NCI-H774 (cell line): ENCODE data around the gene SYNJ1.
A peak's percentile ranks its signal among the peaks of the same experiment; 100 is the strongest.
"Not testable (repeated sequence)": the region's sequence is repeated elsewhere in the genome, so short reads cannot be mapped to it uniquely, and the experiment has no call there.

ENCODE experiments used
- DNase-seq: peaks from one replicate; lab custom pipeline; 2025; lab: John Stamatoyannopoulos, UW

Gene SYNJ1

GRCh38 chr21:32727687-32728455 is at the start of gene SYNJ1:
Gene SYNJ1 (minus strand): TSS chr21:32728013. CDS start chr21:32726895, 1,118 bp downstream.
- DNase-seq: peak; percentile 91

- DNase-seq: no peak
These were observed 49.5 kb upstream of the SYNJ1 start for GRCh38 chr21:32777269-32777668.

GRCh38 chr21:32776743-32777142 is 48.9 kb upstream of the SYNJ1 start:
- DNase-seq: no peak

GRCh38 chr21:32773048-32773344 is 45.2 kb upstream of the SYNJ1 start:
- not testable (repeated sequence) for DNase-seq

- DNase-seq: no peak
These were observed 44.7 kb upstream of the SYNJ1 start for GRCh38 chr21:32772281-32773047.

GRCh38 chr21:32770871-32771523 is 43.2 kb upstream of the SYNJ1 start:
- DNase-seq: peak; percentile 26

GRCh38 chr21:32768530-32768929 is 40.7 kb upstream of the SYNJ1 start:
- DNase-seq: no peak

- no peak for DNase-seq
These were observed 37.2 kb upstream of the SYNJ1 start for GRCh38 chr21:32765058-32765457.

GRCh38 chr21:32764186-32764585 is 36.4 kb upstream of the SYNJ1 start:
- DNase-seq: no peak

GRCh38 chr21:32757804-32758203 is 30.0 kb upstream of the SYNJ1 start:
- no peak for DNase-seq

GRCh38 chr21:32756096-32756495 is 28.3 kb upstream of the SYNJ1 start:
- DNase-seq: no peak

- no peak for DNase-seq
These were observed 26.2 kb upstream of the SYNJ1 start for GRCh38 chr21:32753818-32754585.

- DNase-seq: no peak
These were observed 22.6 kb upstream of the SYNJ1 start for GRCh38 chr21:32750405-32750804.

GRCh38 chr21:32749662-32750061 is 21.8 kb upstream of the SYNJ1 start:
- DNase-seq: no peak

GRCh38 chr21:32748529-32748928 is 20.7 kb upstream of the SYNJ1 start:
- no peak for DNase-seq

- DNase-seq: no peak
These were observed 19.6 kb upstream of the SYNJ1 start for GRCh38 chr21:32747396-32747795.

- not testable (repeated sequence) for DNase-seq
These were observed 18.9 kb upstream of the SYNJ1 start for GRCh38 chr21:32746711-32747110.

- DNase-seq: no peak
These were observed 14.6 kb upstream of the SYNJ1 start for GRCh38 chr21:32742396-32742795.

- DNase-seq: no peak
These were observed 13.5 kb upstream of the SYNJ1 start for GRCh38 chr21:32741336-32741735.

GRCh38 chr21:32739946-32740345 is 12.1 kb upstream of the SYNJ1 start:
- DNase-seq: no peak

GRCh38 chr21:32736083-32736482 is 8.3 kb upstream of the SYNJ1 start:
- not testable (repeated sequence) for DNase-seq

GRCh38 chr21:32735524-32735923 is 7.7 kb upstream of the SYNJ1 start:
- DNase-seq: no peak
